WERI-Rb-1 (cell line): ENCODE results near the gene NT5DC3.
"Not testable (repeated sequence)": the region's sequence is repeated elsewhere in the genome, so short reads cannot be mapped to it uniquely, and the experiment has no call there.

ENCODE experiments used
- DNase-seq: peaks from one replicate; pipeline ENCODE4 v3.0.0-alpha.2; 2020
- H3K27ac ChIP-seq: fragments of 250-450 bp; sonication (Bioruptor Pico); 2 replicates; pipeline ENCODE4 v1.5.1; 2020; ENCODE audit warnings: mild to moderate bottlenecking, moderate library complexity
- H3K27me3 ChIP-seq: fragments of 250-450 bp; sonication (Bioruptor Pico); 2 replicates; pipeline ENCODE4 v1.5.1; 2021; ENCODE audit warnings: mild to moderate bottlenecking, low read depth, moderate library complexity; ENCODE audit not compliant: insufficient read depth, severe bottlenecking
- H3K36me3 ChIP-seq: fragments of 250-450 bp; sonication (Bioruptor Pico); 2 replicates; pipeline ENCODE4 v1.5.1; 2020; ENCODE audit warnings: mild to moderate bottlenecking, moderate library complexity
- H3K4me3 ChIP-seq: 2 replicates; pipeline ENCODE4 v1.5.1; 2011; ENCODE audit warnings: low read depth, mild to moderate bottlenecking, control low read depth, low read length
- H3K9me3 ChIP-seq: fragments of 250-450 bp; sonication (Bioruptor Pico); 2 replicates; pipeline ENCODE4 v1.5.1; 2021; ENCODE audit warnings: mild to moderate bottlenecking, moderate library complexity; ENCODE audit not compliant: severe bottlenecking
- CTCF ChIP-seq: IDR thresholded peaks from 2 replicates; pipeline ENCODE4 v1.5.1; 2011; ENCODE audit warnings: low read depth, mild to moderate bottlenecking, control low read depth, inconsistent platforms, low read length

The NT5DC3 gene

GRCh38 chr12:103839103-103839502, 1.9 kb downstream of the NT5DC3 start:
- no peak overlapping the region for H3K4me3 ChIP-seq
- no peak for DNase-seq
- H3K36me3 ChIP-seq: no peaks in the 10 kb centered on the region
- H3K27me3 ChIP-seq: no peaks in the 10 kb centered on the region
- H3K27ac ChIP-seq: no peak overlapping the region
- TF ChIP-seq CTCF: no peak
- H3K9me3 ChIP-seq: no peaks in the 10 kb centered on the region

GRCh38 chr12:103838254-103838914, 2.6 kb downstream of the NT5DC3 start:
- no peak overlapping the region for H3K4me3 ChIP-seq
- DNase-seq: no peak
- H3K9me3 ChIP-seq: no peaks in the 10 kb centered on the region
- no peak overlapping the region for H3K27ac ChIP-seq
- H3K27me3 ChIP-seq: no peaks in the 10 kb centered on the region
- H3K36me3 ChIP-seq: no peaks in the 10 kb centered on the region
- no peak for TF ChIP-seq CTCF

DNA sequence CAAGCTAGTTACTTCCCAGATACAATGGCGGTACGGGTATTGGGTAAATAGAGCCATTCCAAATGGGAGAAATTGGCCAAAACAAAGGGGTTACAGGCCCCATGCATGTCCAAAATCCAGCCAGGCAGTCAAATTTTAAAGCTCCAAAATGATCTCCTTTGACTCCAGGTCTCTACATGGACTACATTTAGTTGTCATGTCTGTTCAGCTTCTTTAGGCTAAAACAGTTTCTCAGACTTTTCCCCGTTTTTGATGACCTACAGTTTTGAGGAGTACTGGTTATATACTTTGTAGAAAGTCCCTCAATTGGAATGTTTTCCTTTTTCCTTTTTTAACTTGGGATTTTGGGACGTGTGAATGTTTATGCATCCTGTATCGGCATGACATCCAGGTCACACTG, 4.7 kb downstream of the NT5DC3 start:
- H3K9me3 ChIP-seq: no peaks in the 10 kb centered on the region
- H3K27me3 ChIP-seq: no peaks in the 10 kb centered on the region
- TF ChIP-seq CTCF: no peak
- H3K4me3 ChIP-seq: no peak overlapping the region
- no peak for DNase-seq
- H3K36me3 ChIP-seq: no peaks in the 10 kb centered on the region
- no peak overlapping the region for H3K27ac ChIP-seq

DNA sequence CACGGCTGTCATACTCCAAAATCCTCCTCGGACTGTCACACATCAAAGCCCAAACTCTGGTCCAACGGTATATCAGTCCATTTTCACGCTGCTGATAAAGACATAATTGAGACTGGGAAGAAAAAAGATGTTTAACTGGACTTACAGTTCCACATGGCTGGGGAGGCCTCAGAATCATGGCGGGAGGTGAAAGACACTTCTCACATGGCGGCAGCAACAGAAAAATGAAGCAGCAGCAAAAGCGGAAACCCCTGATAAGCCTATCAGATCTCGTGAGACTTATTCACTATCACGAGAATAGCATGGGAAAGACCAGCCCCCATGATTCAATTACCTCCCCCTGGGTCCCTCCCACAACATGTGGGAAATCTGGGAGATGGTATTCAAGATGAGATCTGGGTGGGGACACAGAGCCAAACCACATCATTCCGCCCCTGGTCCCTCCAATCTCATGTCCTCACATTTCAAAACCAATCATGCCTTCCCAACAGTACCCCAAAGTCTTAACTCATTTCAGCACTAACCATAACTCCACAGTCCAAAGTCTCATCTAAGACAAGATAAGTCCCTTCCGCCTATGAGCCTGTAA, 5.2 kb downstream of the NT5DC3 start:
- not testable (repeated sequence) for DNase-seq, H3K4me3 ChIP-seq, H3K27ac ChIP-seq, H3K27me3 ChIP-seq, H3K9me3 ChIP-seq, H3K36me3 ChIP-seq

GRCh38 chr12:103834942-103835341, 6.1 kb downstream of the NT5DC3 start:
- Histone ChIP-seq H3K27ac (no peak overlapping the region), H3K36me3 (no peaks in the 10 kb centered on the region), H3K4me3 (no peak overlapping the region), H3K27me3 (no peaks in the 10 kb centered on the region), H3K9me3 (no peaks in the 10 kb centered on the region)
- DNase-seq: no peak
- no peak for TF ChIP-seq CTCF

- Histone ChIP-seq H3K4me3 (no peak overlapping the region), H3K27me3 (no peaks in the 10 kb centered on the region), H3K27ac (no peak overlapping the region), H3K9me3 (no peaks in the 10 kb centered on the region), H3K36me3 (no peaks in the 10 kb centered on the region)
- 0 out of 2 replicates have a peak, but pooled peaks have one; percentile 18 for TF ChIP-seq CTCF
- no peak for DNase-seq
These were observed 7.1 kb downstream of the NT5DC3 start for GRCh38 chr12:103833891-103834290.
